Measurements from ENCODE around the gene HPGD. TPM values are rescaled to one million over a fixed set of nuclear protein-coding genes. Genes with fewer than 3 reads are reported as not detected.

HPGD gene
- total RNA-seq, 1 experiment from 2014 or later: 1.7 TPM

DNA sequence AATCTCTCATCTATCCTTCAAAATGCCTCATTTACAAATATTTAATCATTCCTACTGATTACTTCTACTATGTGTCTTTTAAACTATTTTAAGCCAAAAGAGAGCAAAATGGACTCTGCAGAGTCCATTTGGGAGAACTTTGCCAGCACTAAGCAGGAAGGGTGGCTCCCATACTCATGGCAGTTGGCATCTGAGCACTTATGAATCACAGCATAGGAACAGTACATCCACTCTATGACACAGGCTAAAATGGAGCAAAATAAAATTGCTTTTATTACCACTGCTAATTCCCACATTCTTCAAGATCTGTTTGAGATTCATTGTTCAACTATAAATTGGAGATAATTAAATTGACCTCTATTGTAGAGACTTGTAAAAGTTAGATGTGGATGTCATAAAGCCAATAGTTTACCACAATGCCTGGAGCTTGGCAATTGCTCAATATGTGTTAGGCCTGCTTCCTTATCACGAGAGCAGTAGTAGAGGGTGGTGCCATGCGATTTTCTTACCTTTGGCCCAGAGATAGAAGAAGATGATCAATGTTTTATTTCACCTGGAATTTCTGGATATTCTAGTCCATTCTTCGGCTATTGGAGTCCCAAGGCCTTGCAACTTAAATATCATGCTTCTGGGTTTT, 19.1 kb downstream of the HPGD start:
- no TSS peak for BruUV-seq (replicated peaks)
- no peak for DNase-seq (ENCODE audit: low spot score)
- CTCF ChIA-PET: no interaction called here
- intact Hi-C loops (cut with micrococcal nuclease; ENCODE audit: unreplicated experiment): no loop called here
- no peak overlapping the region for H3K27ac ChIP-seq (ENCODE audit: low read depth, low read length, poor library complexity, severe bottlenecking)
- no peaks in the 10 kb centered on the region for H3K36me3 ChIP-seq (ENCODE audit: insufficient read depth, low read length, poor library complexity, severe bottlenecking)
- POLR2A ChIA-PET (ENCODE audit: low non-redundant PET): interaction anchor here (0.7 kb wide), 1 partner anchor 1087 kb away, joined by 8 read pairs; no protein-coding TSS in a partner anchor
- no peaks in the 10 kb centered on the region for H3K9me3 ChIP-seq (ENCODE audit: low read depth, low read length, poor library complexity, severe bottlenecking)
- H3K27me3 ChIP-seq (replicated peaks; ENCODE audit: insufficient read depth, low read depth, low read length, poor library complexity): no peaks in the 10 kb centered on the region
- no peaks in the 10 kb centered on the region for H3K4me1 ChIP-seq (ENCODE audit: insufficient read depth, low read length, poor library complexity, severe bottlenecking)
- no peak overlapping the region for H3K4me3 ChIP-seq (ENCODE audit: low read depth, low read length, poor library complexity, severe bottlenecking)
- no peak for TF ChIP-seq EZH2 (IDR thresholded peaks at IDR 0.05; ENCODE audit: borderline replicate concordance, low read depth, low read length, poor library complexity, severe bottlenecking)
- TF ChIP-seq, protein P1, sequence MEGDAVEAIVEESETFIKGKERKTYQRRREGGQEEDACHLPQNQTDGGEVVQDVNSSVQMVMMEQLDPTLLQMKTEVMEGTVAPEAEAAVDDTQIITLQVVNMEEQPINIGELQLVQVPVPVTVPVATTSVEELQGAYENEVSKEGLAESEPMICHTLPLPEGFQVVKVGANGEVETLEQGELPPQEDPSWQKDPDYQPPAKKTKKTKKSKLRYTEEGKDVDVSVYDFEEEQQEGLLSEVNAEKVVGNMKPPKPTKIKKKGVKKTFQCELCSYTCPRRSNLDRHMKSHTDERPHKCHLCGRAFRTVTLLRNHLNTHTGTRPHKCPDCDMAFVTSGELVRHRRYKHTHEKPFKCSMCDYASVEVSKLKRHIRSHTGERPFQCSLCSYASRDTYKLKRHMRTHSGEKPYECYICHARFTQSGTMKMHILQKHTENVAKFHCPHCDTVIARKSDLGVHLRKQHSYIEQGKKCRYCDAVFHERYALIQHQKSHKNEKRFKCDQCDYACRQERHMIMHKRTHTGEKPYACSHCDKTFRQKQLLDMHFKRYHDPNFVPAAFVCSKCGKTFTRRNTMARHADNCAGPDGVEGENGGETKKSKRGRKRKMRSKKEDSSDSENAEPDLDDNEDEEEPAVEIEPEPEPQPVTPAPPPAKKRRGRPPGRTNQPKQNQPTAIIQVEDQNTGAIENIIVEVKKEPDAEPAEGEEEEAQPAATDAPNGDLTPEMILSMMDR (conservative IDR thresholded peaks at IDR 0.05; ENCODE audit: low read depth, low read length): no peak

DNA sequence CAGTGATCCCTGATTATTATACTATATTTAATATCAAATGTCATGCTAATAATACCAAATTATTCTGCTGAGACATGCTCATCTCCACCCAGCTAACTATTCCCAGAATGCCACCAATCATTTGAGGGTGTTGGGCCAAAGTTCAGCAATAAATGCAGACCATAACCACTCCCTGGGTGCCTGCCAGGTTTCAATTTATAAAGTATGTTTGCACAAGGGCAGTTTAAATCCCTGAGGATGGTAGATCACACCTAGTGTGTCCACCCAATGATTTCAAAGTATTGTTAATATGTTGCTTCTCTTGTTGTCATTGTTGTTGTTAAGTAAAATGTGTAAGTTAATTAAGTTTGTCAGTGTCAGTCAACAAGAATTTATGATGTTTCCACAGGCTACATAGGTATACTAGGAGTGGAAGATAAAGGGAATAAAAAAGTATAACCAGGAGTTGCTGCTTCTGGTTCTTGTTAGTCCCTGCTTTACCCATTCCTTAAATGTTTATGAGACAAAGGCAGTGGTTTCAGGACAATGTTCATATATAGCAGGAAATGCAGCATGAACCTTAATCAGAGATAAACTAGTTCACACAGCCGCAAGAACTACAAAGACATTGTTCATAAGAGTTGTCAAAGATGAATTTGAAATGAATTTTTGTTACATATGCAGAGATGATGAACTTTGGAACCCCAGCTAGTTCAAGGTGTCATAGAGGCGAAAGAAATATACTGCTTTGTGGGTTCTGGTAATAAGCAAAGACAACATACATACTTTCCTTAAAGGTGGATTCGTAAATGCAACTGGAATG, 25.5 kb downstream of the HPGD start:
- no TSS peak for BruUV-seq (replicated peaks)
- Histone ChIP-seq H3K4me3 (ENCODE audit: low read depth, low read length, poor library complexity, severe bottlenecking) (no peak overlapping the region), H3K36me3 (ENCODE audit: insufficient read depth, low read length, poor library complexity, severe bottlenecking) (no peaks in the 10 kb centered on the region), H3K9me3 (ENCODE audit: low read depth, low read length, poor library complexity, severe bottlenecking) (no peaks in the 10 kb centered on the region), H3K27ac (ENCODE audit: low read depth, low read length, poor library complexity, severe bottlenecking) (no peak overlapping the region), H3K4me1 (ENCODE audit: insufficient read depth, low read length, poor library complexity, severe bottlenecking) (no peaks in the 10 kb centered on the region), H3K27me3 (replicated peaks; ENCODE audit: insufficient read depth, low read depth, low read length, poor library complexity) (no peaks in the 10 kb centered on the region)
- no peak for TF ChIP-seq EZH2 (IDR thresholded peaks at IDR 0.05; ENCODE audit: borderline replicate concordance, low read depth, low read length, poor library complexity, severe bottlenecking)
- TF ChIP-seq, protein P1 (conservative IDR thresholded peaks at IDR 0.05; ENCODE audit: low read depth, low read length): no peak
- no peak for DNase-seq (ENCODE audit: low spot score)
- ChIA-PET CTCF (no interaction called here), POLR2A (ENCODE audit: low non-redundant PET) (no interaction called here)
- intact Hi-C loops (cut with micrococcal nuclease; ENCODE audit: unreplicated experiment): no loop called here

DNA sequence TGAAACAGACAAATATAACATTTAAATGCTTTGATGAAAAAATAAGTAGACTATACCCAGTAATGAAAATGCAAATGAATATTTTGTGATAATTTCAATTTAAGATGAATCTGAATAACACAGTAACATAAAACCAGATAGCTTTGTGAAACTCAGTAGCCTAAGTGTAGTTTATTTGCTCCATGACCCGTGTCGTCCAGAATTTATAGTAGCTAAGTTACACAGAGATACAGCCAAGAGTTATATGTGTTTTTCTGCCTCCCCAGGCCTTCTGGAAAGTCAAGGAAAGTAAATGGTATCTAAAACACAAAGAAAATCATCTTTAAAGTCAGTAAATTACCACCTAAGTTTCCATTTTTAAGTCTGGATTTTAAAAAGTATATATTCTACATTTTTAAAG, 26.7 kb downstream of the HPGD start:
- no peak overlapping the region for H3K4me3 ChIP-seq (ENCODE audit: low read depth, low read length, poor library complexity, severe bottlenecking)
- no peak overlapping the region for H3K27ac ChIP-seq (ENCODE audit: low read depth, low read length, poor library complexity, severe bottlenecking)
- ChIA-PET POLR2A (ENCODE audit: low non-redundant PET) (no interaction called here), CTCF (no interaction called here)
- no peaks in the 10 kb centered on the region for H3K27me3 ChIP-seq (replicated peaks; ENCODE audit: insufficient read depth, low read depth, low read length, poor library complexity)
- peaks cover 5% of the 10 kb centered on the region for H3K4me1 ChIP-seq (ENCODE audit: insufficient read depth, low read length, poor library complexity, severe bottlenecking)
- DNase-seq (ENCODE audit: low spot score): no peak
- BruUV-seq (replicated peaks): no TSS peak
- H3K36me3 ChIP-seq (ENCODE audit: insufficient read depth, low read length, poor library complexity, severe bottlenecking): no peaks in the 10 kb centered on the region
- intact Hi-C loops (cut with micrococcal nuclease; ENCODE audit: unreplicated experiment): no loop called here
- no peaks in the 10 kb centered on the region for H3K9me3 ChIP-seq (ENCODE audit: low read depth, low read length, poor library complexity, severe bottlenecking)
- no peak for TF ChIP-seq EZH2 (IDR thresholded peaks at IDR 0.05; ENCODE audit: borderline replicate concordance, low read depth, low read length, poor library complexity, severe bottlenecking)
- TF ChIP-seq, protein P1 (conservative IDR thresholded peaks at IDR 0.05; ENCODE audit: low read depth, low read length): no peak
